Loucy (cell line): ENCODE results near the gene INHBB.
A peak's percentile ranks its signal among the peaks of the same experiment; 100 is the strongest.

Experiments
- H2AFZ ChIP-seq: fragments of 200-600 bp; sonication (generic); 2 replicates; pipeline ENCODE4 v1.6.0; 2016; ENCODE audit warnings: antibody characterized with exemption, mild to moderate bottlenecking, low read length, moderate library complexity
- H3F3A ChIP-seq: fragments of 200-600 bp; 2 replicates; pipeline ENCODE4 v1.6.0; 2016; ENCODE audit warnings: antibody characterized with exemption, low read depth, mild to moderate bottlenecking
- H3K27me3 ChIP-seq: fragments of 200-600 bp; sonication (generic); 2 replicates; pipeline ENCODE4 v1.6.1; 2014; ENCODE audit warnings: low read length, mild to moderate bottlenecking; ENCODE audit not compliant: insufficient read depth, poor library complexity, severe bottlenecking
- H3K36me3 ChIP-seq: fragments of 200-600 bp; sonication (generic); 2 replicates; pipeline ENCODE4 v1.6.1; 2016; ENCODE audit warnings: low read length; ENCODE audit not compliant: insufficient read depth
- H3K4me1 ChIP-seq: fragments of 200-600 bp; sonication (generic); 2 replicates; pipeline ENCODE4 v1.5.1; 2014; ENCODE audit warnings: low read length, mild to moderate bottlenecking; ENCODE audit not compliant: insufficient read depth, poor library complexity, severe bottlenecking
- H3K4me2 ChIP-seq: fragments of 200-600 bp; sonication (generic); 2 replicates; pipeline ENCODE4 v1.6.0; 2014; ENCODE audit warnings: antibody characterized with exemption, low read length, low read depth, mild to moderate bottlenecking; ENCODE audit not compliant: poor library complexity, severe bottlenecking
- H3K4me3 ChIP-seq: fragments of 200-600 bp; sonication (generic); 2 replicates; pipeline ENCODE4 v1.5.1; 2014; ENCODE audit warnings: low read length, mild to moderate bottlenecking, mixed read lengths; ENCODE audit not compliant: poor library complexity, severe bottlenecking
- H3K79me2 ChIP-seq: fragments of 200-600 bp; sonication (generic); 2 replicates; pipeline ENCODE4 v1.6.1; 2014; ENCODE audit warnings: low read length; ENCODE audit not compliant: insufficient read depth
- H3K9ac ChIP-seq: fragments of 200-600 bp; sonication (generic); 2 replicates; pipeline ENCODE4 v1.6.0; 2014; ENCODE audit warnings: mild to moderate bottlenecking, low read depth, low read length, moderate library complexity; ENCODE audit not compliant: poor library complexity, severe bottlenecking
- H3K9me2 ChIP-seq: fragments of 200-600 bp; sonication (generic); replicated peaks from 2 replicates; pipeline ENCODE4 v1.6.1; 2016; ENCODE audit warnings: low read depth, low read length, mixed read lengths
- H3K9me3 ChIP-seq: fragments of 200-600 bp; sonication (generic); 2 replicates; pipeline ENCODE4 v1.6.1; 2014; ENCODE audit warnings: mild to moderate bottlenecking, antibody characterized with exemption, low read length, low read depth; ENCODE audit not compliant: insufficient read depth
- H4K20me1 ChIP-seq: fragments of 200-600 bp; sonication (generic); 2 replicates; pipeline ENCODE4 v1.6.0; 2014; ENCODE audit warnings: antibody characterized with exemption, low read length, mild to moderate bottlenecking; ENCODE audit not compliant: insufficient read depth, poor library complexity, severe bottlenecking
- CTCF ChIP-seq: fragments of 200-600 bp; sonication (generic); conservative IDR thresholded peaks from 2 replicates; pipeline ENCODE4 v1.5.1; 2014; ENCODE audit warnings: mild to moderate bottlenecking, antibody characterized with exemption, low read length
- EZH2phosphoT487 ChIP-seq: fragments of 200-600 bp; IDR thresholded peaks from 2 replicates; pipeline ENCODE4 v1.6.1; 2018; ENCODE audit warnings: antibody characterized with exemption, mild to moderate bottlenecking, moderate library complexity, borderline replicate concordance

INHBB gene

GRCh38 chr2:120302301-120302700 is 43.6 kb upstream of the INHBB start:
- no peaks in the 10 kb centered on the region for H3K27me3 ChIP-seq
- no peak for TF ChIP-seq EZH2phosphoT487
- no peak for TF ChIP-seq CTCF
- H2AFZ ChIP-seq = no peak overlapping the region
- no peaks in the 10 kb centered on the region for H3K9me3 ChIP-seq
- no peak overlapping the region for H3K4me2 ChIP-seq
- H4K20me1 ChIP-seq = no peaks in the 10 kb centered on the region
- peaks cover 6% of the 10 kb centered on the region; the same call in 1 of the 2 replicates for H3K36me3 ChIP-seq
- H3K9ac ChIP-seq = no peak overlapping the region
- H3K79me2 ChIP-seq = no peaks in the 10 kb centered on the region
- no peaks in the 10 kb centered on the region for H3K9me2 ChIP-seq
- no peaks in the 10 kb centered on the region for H3K4me1 ChIP-seq
- no peak overlapping the region for H3K4me3 ChIP-seq
- no peaks in the 10 kb centered on the region for H3F3A ChIP-seq

- Histone ChIP-seq H3K9me3 (no peaks in the 10 kb centered on the region), H3K4me2 (no peak overlapping the region), H2AFZ (no peak overlapping the region), H4K20me1 (no peaks in the 10 kb centered on the region), H3K9me2 (no peaks in the 10 kb centered on the region), H3K36me3 (no peaks in the 10 kb centered on the region), H3K4me1 (no peaks in the 10 kb centered on the region), H3K79me2 (no peaks in the 10 kb centered on the region), H3K4me3 (no peak overlapping the region), H3K9ac (no peak overlapping the region), H3K27me3 (no peaks in the 10 kb centered on the region), H3F3A (no peaks in the 10 kb centered on the region)
- no peak for TF ChIP-seq CTCF
- TF ChIP-seq EZH2phosphoT487 = no peak
Observed at GRCh38 chr2:120303177-120303576, 42.8 kb upstream of the INHBB start.

GRCh38 chr2:120305296-120305695 is 40.6 kb upstream of the INHBB start:
- Histone ChIP-seq H2AFZ (no peak overlapping the region), H3K9me2 (no peaks in the 10 kb centered on the region), H3K36me3 (no peaks in the 10 kb centered on the region), H3K4me2 (no peak overlapping the region), H3K4me1 (no peaks in the 10 kb centered on the region), H3K79me2 (no peaks in the 10 kb centered on the region), H3K9ac (no peak overlapping the region), H4K20me1 (no peaks in the 10 kb centered on the region), H3F3A (no peaks in the 10 kb centered on the region), H3K4me3 (no peak overlapping the region), H3K27me3 (no peaks in the 10 kb centered on the region), H3K9me3 (no peaks in the 10 kb centered on the region)
- TF ChIP-seq CTCF (peak; percentile 51), EZH2phosphoT487 (no peak)
